K562 (cell line): ENCODE measurements around the gene LPCAT3. TPM values are rescaled to one million over a fixed set of nuclear protein-coding genes. Genes with fewer than 3 reads are reported as not detected.

Source experiments
- ATAC-seq: fragments of 200-7000 bp; cut with Tn5 transposase; 3 replicates; pipeline ENCODE4 v1.9.1; 2020; ENCODE audit warnings: moderate library complexity
- BruUV-seq: library from RNA; stranded (reverse); fragments of 400-500 nt; replicated peaks from 2 replicates; lab custom pipeline; 2021; lab: Mats Ljungman, UMichigan
- CTCF ChIA-PET: fragments of 300-600 bp; formaldehyde crosslinking; extraction: SDS; loops from one replicate; lab custom pipeline; 2021; ENCODE audit warnings: low intra/inter-chr PET ratio; lab: Yijun Ruan, JAX
- POLR2A ChIA-PET: fragments of 300-600, 350-650 bp; sonication (Branson Sonifier 250); formaldehyde crosslinking; extraction: SDS; loops from one replicate; lab custom pipeline; 2021; ENCODE audit warnings: antibody characterized with exemption, inconsistent platforms; lab: Yijun Ruan, JAX
- DNase-seq, 4 experiments: peaks; one replicate each; pipeline versions ENCODE4 v3.0.0 to v3.0.0-alpha.2; 2011 to 2018; ENCODE audit warnings: low spot score in 3 of 4, mixed read lengths in 3 of 4; ENCODE audit errors: extremely low read depth in 1 of 4
- FAIRE-seq: peaks from 2 replicates; lab custom pipeline; 2011; peaks lifted over from hg19 to GRCh38; lab: Jason Lieb, UNC
- H2AFZ ChIP-seq: 2 replicates; pipeline ENCODE4 v1.6.0; 2011; ENCODE audit warnings: low read depth, low read length, control low read depth, inconsistent platforms
- H3K27ac ChIP-seq: fragments of 200-600 bp; 3 replicates; pipeline ENCODE4 v1.8.0; 2011; ENCODE audit warnings: low read depth, mild to moderate bottlenecking, control low read depth, inconsistent platforms, low read length, moderate library complexity, mixed read lengths; ENCODE audit errors: extremely low read depth
- H3K27me3 ChIP-seq, 2 experiments: fragments of 300-600 bp in 1 of 2; 2 replicates in 1 of 2; 3 replicates in 1 of 2; pipeline versions ENCODE4 v1.6.0 to v1.8.0; 2011; ENCODE audit warnings: inconsistent platforms in 2 of 2, low read length in 2 of 2, mild to moderate bottlenecking in 1 of 2, mixed read lengths in 1 of 2, moderate library complexity in 1 of 2; ENCODE audit not compliant: control insufficient read depth in 2 of 2, insufficient read depth in 2 of 2
- H3K36me3 ChIP-seq: fragments of 300-600 bp; 3 replicates; pipeline ENCODE4 v1.8.0; 2011; ENCODE audit warnings: mild to moderate bottlenecking, low read length, inconsistent platforms; ENCODE audit not compliant: control insufficient read depth, insufficient read depth
- H3K4me1 ChIP-seq, 2 experiments: fragments of 200-600 bp in 1 of 2; replicated peaks in 1 of 2; 2 replicates in 1 of 2; 3 replicates in 1 of 2; pipeline versions ENCODE4 v1.5.1 to v1.8.0; 2011; ENCODE audit warnings: inconsistent platforms in 2 of 2, low read length in 2 of 2, mild to moderate bottlenecking in 1 of 2, mixed read lengths in 1 of 2, moderate library complexity in 1 of 2; ENCODE audit not compliant: control insufficient read depth in 2 of 2, insufficient read depth in 2 of 2
- H3K4me2 ChIP-seq: 2 replicates; pipeline ENCODE4 v1.6.1; 2011; ENCODE audit warnings: low read length, control low read depth, inconsistent platforms, mixed read lengths; ENCODE audit not compliant: insufficient read depth
- H3K4me3 ChIP-seq: fragments of 200-600 bp; sonication (generic), shearing (Covaris generic); 2 replicates; pipeline ENCODE4 v1.5.1; 2016; ENCODE audit warnings: control low read depth, inconsistent platforms
- H3K79me2 ChIP-seq: fragments of 200-600 bp; 3 replicates; pipeline ENCODE4 v1.8.0; 2011; ENCODE audit warnings: low read length, inconsistent platforms; ENCODE audit not compliant: control insufficient read depth, insufficient read depth
- H3K9ac ChIP-seq, 2 experiments: 2 replicates each; pipeline versions ENCODE4 v1.6.0 to v1.6.1; 2011; ENCODE audit warnings: low read depth in 2 of 2, low read length in 2 of 2, control low read depth in 1 of 2, inconsistent platforms in 1 of 2, mild to moderate bottlenecking in 1 of 2, mixed read lengths in 1 of 2; ENCODE audit not compliant: insufficient read depth in 1 of 2
- H3K9me1 ChIP-seq: one replicate; pipeline ENCODE4 v1.6.0; 2011; ENCODE audit warnings: inconsistent platforms, mild to moderate bottlenecking, low read length, moderate library complexity; ENCODE audit not compliant: control insufficient read depth, insufficient read depth
- H3K9me3 ChIP-seq: replicated peaks from 2 replicates; pipeline ENCODE4 v1.5.1; 2011; ENCODE audit warnings: low read depth, low read length, inconsistent platforms; ENCODE audit not compliant: control insufficient read depth, insufficient read depth
- H4K20me1 ChIP-seq: replicated peaks from 2 replicates; pipeline ENCODE4 v1.6.1; 2011; ENCODE audit warnings: low read length, inconsistent platforms, mixed read lengths; ENCODE audit not compliant: control insufficient read depth, insufficient read depth
- MYNN ChIP-seq, 2 experiments: sonication (generic); formaldehyde crosslinking in 1 of 2; IDR thresholded peaks; 2 replicates each; pipeline versions ENCODE4 v1.5.0 to v1.6.1; 2016 to 2020; ENCODE audit warnings: antibody characterized with exemption in 1 of 2, missing genetic modification reagents in 1 of 2
- WGBS: fragments of 100-300 bp; shearing (Covaris generic); methylation state at CpG from one replicate; pipeline ENCODE4 v1.1.6; 2016; ENCODE audit warnings: low coverage, mixed read lengths; ENCODE audit not compliant: insufficient coverage; ENCODE audit errors: missing lambda C conversion rate; 5-methylcytosine and 5-hydroxymethylcytosine counted together
- in situ Hi-C: fragments of 300-500 bp; cut with MboI; formaldehyde crosslinking; loops from 4 replicates; pipeline ENCODE4 v1.15.0; 2018; ENCODE audit warnings: inconsistent platforms, mixed read lengths
- intact Hi-C: fragments of 100-400 bp; cut with micrococcal nuclease; formaldehyde crosslinking; loops from 2 replicates; pipeline ENCODE4 v1.14.2; 2022
- polyA plus RNA-seq, 8 experiments: library from polyadenylated mRNA; depleted of rRNA in 4 of 8; stranded (reverse) in 5 of 8; unstranded in 3 of 8; fragments of >200 nt; fragmentation: Nextera tagmentation in 2 of 8; fragmentation: Illumina TruSeq in 1 of 8; extraction: Ambion mirVana in 2 of 8; extraction: Trizol in 1 of 8; gene quantifications; 2 replicates each; pipeline versions ENCODE4 v1.2.1 to v1.2.3, GENCODE V29; 2011 to 2014; ENCODE audit warnings: inconsistent platforms in 1 of 8, missing spikeins in 1 of 8
- total RNA-seq, 7 experiments: library from RNA; depleted of rRNA in 6 of 7; stranded (reverse); fragments of >200 nt in 6 of 7; fragmentation: Illumina TruSeq in 2 of 7; extraction: Trizol in 2 of 7; gene quantifications; 2 replicates each; pipeline versions ENCODE4 v1.2.1 to v1.2.3, GENCODE V29; 2011 to 2021; ENCODE audit warnings: low replicate concordance in 1 of 7
- TF ChIP-seq, protein P1 (sequence below): fragments of 450-650 bp; IDR thresholded peaks from 2 replicates; pipeline ENCODE4 v1.6.1; 2018; ENCODE audit warnings: mild to moderate bottlenecking, low read depth; ENCODE audit not compliant: partially characterized antibody

Gene LPCAT3
- total and polyA plus RNA-seq, 9 of the 15 experiments (the other 6 are each of a cell fraction or from before 2014, with no cell fraction given), result 4.9 to 52.5 (median 25.3) TPM

DNA sequence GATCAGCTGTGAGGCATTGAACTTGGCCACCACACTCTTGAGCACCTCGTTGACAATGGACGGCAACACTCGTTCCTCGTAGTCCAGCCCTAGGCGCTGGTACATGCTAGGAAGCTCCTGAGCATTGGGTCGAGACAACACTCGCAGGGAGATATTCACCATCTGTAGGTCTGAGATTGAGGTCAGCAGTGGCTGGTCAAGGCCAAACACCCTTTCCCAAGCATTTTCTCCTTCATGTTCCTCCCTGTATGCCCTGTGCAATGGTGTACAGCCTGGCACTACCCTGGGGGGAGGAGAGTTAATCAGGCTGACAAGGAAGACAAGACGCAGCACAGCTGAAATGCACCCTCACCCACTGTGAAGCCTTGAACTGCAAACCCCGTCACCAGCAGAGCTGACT, 49.9 kb downstream of the LPCAT3 start:
- no peak for DNase-seq
- Histone ChIP-seq H3K27ac (peak overlapping the region; percentile 99; the same call in 2 of the 3 replicates), H3K36me3 (peaks cover 65% of the 10 kb centered on the region), H3K4me1 (peaks cover 37 to 40% of the 10 kb centered on the region in 2 experiments; a peak in 4 of 5 replicates), H3K9ac (peak overlapping the region; percentile 70 to 99), H3K9me3 (no peaks in the 10 kb centered on the region), H3K4me2 (peak overlapping the region; percentile 99; the same call in 1 of the 2 replicates), H3K4me3 (peak overlapping the region; percentile 97; the same call in 1 of the 2 replicates), H3K79me2 (peaks cover 64% of the 10 kb centered on the region), H3K9me1 (no peaks in the 10 kb centered on the region), H2AFZ (no peak overlapping the region), H4K20me1 (no peaks in the 10 kb centered on the region), H3K27me3 (no peaks in the 10 kb centered on the region)
- WGBS, result 94% methylated on average over 8 of the region's 9 CpGs
- no peak for ATAC-seq
- ChIA-PET CTCF (no interaction called here), POLR2A (interaction anchor here (0.6 to 3.0 kb wide), 6 partner anchors 10 to 96 kb away, joined by 3 to 10 read pairs (median 4); partner anchors contain the start of genes C12orf57, LPCAT3, RNU7-1 and SPSB2)
- in situ Hi-C loops, result no loop called here
- intact Hi-C loops, result loop anchor here (10.0 kb wide), 1 partner anchor 216 kb away; the partner anchor contains the start of gene PEX5
- no TSS peak for BruUV-seq
- FAIRE-seq, result no peak
- TF ChIP-seq, protein P1, sequence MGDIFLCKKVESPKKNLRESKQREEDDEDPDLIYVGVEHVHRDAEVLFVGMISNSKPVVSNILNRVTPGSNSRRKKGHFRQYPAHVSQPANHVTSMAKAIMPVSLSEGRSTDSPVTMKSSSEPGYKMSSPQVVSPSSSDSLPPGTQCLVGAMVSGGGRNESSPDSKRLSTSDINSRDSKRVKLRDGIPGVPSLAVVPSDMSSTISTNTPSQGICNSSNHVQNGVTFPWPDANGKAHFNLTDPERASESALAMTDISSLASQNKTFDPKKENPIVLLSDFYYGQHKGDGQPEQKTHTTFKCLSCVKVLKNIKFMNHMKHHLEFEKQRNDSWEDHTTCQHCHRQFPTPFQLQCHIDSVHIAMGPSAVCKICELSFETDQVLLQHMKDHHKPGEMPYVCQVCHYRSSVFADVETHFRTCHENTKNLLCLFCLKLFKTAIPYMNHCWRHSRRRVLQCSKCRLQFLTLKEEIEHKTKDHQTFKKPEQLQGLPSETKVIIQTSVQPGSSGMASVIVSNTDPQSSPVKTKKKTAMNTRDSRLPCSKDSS, result no peak
- no peak for TF ChIP-seq MYNN (IDR thresholded peaks at IDR 0.05)
- no peak for TF ChIP-seq MYNN (CRISPR knock-in tag; IDR thresholded peaks at IDR 0.05)
